Panc1 (cell line): ENCODE data around the gene SLC7A7.

ENCODE experiments used
- POLR2AphosphoS5 ChIP-seq: IDR thresholded peaks from 2 replicates; pipeline ENCODE4 v1.6.1; 2012; ENCODE audit warnings: mild to moderate bottlenecking, low read depth, low read length, moderate library complexity
- SIN3A ChIP-seq: IDR thresholded peaks from 2 replicates; pipeline ENCODE4 v1.6.1; 2012; ENCODE audit warnings: low read depth, mild to moderate bottlenecking, low read length, moderate library complexity, borderline replicate concordance; ENCODE audit not compliant: insufficient read depth
- TCF7L2 ChIP-seq: IDR thresholded peaks from 2 replicates; pipeline ENCODE4 v1.6.1; 2011; ENCODE audit warnings: mild to moderate bottlenecking, low read depth, low read length, inconsistent platforms
- TF ChIP-seq, protein P1 (sequence below): fragments of 450-650 bp; IDR thresholded peaks from 2 replicates; pipeline ENCODE4 v1.5.1; 2017; ENCODE audit warnings: mild to moderate bottlenecking
- TF ChIP-seq, protein P2 (sequence below), 2 experiments: IDR thresholded peaks; 2 replicates each; pipeline ENCODE4 v1.6.1; 2011 to 2012; ENCODE audit warnings: low read depth in 2 of 2, control low read depth in 1 of 2, low read length in 1 of 2, mild to moderate bottlenecking in 1 of 2, moderate library complexity in 1 of 2; ENCODE audit not compliant: insufficient read depth in 1 of 2

DNA sequence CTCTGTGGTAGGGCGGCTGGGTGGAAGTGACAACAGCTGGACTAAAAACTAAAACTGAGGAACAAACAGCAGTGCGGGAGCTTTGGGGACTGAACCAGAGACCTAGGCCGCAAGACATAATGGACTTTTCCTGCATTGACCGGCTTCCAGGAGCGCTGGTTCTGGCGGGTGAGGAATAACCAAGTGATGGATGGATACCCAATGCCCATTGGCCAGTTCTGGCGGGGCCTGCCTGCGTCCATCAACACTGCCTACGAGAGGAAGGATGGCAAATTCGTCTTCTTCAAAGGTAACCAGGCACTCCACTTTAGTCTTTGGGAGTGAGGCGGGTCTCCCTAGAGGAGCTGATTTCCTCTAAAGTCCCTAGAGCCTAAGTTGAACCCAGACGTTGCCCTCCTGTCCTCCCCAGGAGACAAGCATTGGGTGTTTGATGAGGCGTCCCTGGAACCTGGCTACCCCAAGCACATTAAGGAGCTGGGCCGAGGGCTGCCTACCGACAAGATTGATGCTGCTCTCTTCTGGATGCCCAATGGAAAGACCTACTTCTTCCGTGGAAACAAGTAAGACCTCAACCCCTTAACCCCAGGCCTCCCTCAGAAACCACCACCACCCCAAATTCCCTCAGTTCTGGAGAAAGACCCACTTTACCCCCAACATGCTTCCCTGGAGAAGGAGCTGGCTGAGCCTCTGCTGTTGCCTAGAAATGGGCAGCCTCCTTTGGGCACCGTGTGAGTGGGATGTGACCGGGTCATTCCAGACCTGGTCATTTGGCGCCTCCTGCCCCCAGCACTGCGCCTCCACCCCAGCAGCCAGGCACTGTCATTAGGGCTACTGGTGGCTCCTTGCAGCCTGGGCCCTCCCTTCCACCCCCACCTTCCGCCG is 29.2 kb upstream of the SLC7A7 start:
- TF ChIP-seq, protein P1, sequence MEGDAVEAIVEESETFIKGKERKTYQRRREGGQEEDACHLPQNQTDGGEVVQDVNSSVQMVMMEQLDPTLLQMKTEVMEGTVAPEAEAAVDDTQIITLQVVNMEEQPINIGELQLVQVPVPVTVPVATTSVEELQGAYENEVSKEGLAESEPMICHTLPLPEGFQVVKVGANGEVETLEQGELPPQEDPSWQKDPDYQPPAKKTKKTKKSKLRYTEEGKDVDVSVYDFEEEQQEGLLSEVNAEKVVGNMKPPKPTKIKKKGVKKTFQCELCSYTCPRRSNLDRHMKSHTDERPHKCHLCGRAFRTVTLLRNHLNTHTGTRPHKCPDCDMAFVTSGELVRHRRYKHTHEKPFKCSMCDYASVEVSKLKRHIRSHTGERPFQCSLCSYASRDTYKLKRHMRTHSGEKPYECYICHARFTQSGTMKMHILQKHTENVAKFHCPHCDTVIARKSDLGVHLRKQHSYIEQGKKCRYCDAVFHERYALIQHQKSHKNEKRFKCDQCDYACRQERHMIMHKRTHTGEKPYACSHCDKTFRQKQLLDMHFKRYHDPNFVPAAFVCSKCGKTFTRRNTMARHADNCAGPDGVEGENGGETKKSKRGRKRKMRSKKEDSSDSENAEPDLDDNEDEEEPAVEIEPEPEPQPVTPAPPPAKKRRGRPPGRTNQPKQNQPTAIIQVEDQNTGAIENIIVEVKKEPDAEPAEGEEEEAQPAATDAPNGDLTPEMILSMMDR, result no peak
- TF ChIP-seq SIN3A, result no peak
- no peak for TF ChIP-seq TCF7L2
- TF ChIP-seq, protein P2, sequence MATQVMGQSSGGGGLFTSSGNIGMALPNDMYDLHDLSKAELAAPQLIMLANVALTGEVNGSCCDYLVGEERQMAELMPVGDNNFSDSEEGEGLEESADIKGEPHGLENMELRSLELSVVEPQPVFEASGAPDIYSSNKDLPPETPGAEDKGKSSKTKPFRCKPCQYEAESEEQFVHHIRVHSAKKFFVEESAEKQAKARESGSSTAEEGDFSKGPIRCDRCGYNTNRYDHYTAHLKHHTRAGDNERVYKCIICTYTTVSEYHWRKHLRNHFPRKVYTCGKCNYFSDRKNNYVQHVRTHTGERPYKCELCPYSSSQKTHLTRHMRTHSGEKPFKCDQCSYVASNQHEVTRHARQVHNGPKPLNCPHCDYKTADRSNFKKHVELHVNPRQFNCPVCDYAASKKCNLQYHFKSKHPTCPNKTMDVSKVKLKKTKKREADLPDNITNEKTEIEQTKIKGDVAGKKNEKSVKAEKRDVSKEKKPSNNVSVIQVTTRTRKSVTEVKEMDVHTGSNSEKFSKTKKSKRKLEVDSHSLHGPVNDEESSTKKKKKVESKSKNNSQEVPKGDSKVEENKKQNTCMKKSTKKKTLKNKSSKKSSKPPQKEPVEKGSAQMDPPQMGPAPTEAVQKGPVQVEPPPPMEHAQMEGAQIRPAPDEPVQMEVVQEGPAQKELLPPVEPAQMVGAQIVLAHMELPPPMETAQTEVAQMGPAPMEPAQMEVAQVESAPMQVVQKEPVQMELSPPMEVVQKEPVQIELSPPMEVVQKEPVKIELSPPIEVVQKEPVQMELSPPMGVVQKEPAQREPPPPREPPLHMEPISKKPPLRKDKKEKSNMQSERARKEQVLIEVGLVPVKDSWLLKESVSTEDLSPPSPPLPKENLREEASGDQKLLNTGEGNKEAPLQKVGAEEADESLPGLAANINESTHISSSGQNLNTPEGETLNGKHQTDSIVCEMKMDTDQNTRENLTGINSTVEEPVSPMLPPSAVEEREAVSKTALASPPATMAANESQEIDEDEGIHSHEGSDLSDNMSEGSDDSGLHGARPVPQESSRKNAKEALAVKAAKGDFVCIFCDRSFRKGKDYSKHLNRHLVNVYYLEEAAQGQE (IDR thresholded peaks at IDR 0.05; ENCODE audit: insufficient read depth in 1 of 2, low read depth in 2 of 2, low read length in 1 of 2), result no peak
- TF ChIP-seq POLR2AphosphoS5, result no peak
